NCI-H1436 (cell line): ENCODE data around the gene DIDO1.

ENCODE experiments used
- DNase-seq: peaks from one replicate; lab custom pipeline; 2025; lab: John Stamatoyannopoulos, UW

The DIDO1 gene

DNA sequence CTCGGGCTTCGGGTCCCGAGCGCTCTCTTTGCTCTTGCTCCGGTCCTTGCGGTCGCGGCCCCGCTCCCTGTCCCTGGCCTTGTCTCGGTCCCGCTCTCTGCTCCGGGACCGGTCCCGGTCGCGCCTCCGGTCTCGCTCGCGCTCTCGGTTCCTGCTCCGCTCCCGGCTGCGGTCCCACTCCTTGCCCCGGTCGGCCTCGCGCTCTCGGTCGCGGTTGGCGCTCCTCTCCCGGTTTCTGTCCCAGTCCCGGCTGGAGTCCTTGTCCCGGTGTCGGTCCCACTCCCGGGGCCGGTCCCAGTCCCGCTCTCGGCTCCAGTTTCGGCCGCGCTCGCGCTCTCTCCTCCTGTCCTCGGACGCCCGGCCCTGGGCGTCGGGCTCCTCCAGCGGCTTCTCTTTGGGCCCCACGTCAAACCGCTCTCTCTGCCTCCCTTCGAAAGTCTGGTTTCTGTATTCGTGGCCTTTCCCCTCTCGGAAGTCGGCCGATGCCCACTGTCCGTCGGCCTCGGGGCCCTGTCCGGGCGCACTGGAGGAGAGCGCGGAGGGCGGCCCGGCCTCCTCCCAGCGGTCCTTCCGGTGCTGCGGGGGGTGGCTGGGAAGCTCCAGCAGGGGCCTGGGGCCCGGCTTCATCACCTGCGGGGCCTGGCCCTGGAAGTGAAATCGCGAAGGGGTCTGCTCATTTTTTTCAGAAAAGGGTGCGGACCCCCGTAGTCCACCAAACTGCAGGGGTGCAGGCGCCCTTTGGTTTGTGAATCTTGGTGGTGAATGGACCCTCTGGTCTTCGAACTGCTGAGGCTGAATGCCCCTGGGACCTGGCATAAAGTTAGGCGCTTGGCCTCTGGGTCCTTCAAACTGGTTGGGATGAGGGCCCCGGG lies 46.8 kb downstream of the DIDO1 start:
- DNase-seq: no peak

DNA sequence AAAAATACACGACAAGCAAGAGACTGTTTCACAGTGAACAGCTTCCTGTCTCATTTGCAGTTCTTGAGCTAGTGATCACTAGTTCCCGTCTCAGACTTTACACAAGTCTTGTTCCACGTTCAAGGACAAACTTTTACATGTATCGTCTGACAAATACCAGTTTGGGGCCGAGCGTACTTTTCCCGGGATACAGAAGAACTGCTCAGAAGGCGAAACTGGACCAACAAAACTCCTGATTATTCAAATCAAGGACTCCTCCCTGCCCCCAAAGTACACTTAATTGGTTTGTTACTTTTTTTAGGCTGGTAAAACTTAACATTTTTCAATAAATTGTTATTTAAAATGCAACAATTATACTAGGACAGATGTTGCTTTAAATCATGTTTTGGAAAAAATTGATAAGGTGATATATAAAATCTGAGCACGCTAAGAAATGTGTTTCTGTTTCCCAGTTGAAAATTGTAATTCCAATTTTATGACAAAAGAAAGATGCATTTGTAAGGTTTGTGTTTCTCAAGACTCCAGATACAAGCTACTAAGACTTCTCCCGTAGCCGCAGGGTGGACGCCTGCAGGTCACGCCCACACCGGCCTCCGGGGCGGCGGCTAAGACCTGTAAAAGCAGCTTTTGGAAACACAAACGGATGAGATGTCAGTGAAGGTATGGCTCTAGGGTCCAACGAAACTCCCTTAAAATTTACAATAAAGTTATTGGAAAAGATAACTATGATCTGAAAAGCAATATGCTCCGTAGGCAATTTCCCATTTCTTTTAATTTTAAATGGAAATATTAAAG lies 47.9 kb downstream of the DIDO1 start:
- no peak for DNase-seq

DNA sequence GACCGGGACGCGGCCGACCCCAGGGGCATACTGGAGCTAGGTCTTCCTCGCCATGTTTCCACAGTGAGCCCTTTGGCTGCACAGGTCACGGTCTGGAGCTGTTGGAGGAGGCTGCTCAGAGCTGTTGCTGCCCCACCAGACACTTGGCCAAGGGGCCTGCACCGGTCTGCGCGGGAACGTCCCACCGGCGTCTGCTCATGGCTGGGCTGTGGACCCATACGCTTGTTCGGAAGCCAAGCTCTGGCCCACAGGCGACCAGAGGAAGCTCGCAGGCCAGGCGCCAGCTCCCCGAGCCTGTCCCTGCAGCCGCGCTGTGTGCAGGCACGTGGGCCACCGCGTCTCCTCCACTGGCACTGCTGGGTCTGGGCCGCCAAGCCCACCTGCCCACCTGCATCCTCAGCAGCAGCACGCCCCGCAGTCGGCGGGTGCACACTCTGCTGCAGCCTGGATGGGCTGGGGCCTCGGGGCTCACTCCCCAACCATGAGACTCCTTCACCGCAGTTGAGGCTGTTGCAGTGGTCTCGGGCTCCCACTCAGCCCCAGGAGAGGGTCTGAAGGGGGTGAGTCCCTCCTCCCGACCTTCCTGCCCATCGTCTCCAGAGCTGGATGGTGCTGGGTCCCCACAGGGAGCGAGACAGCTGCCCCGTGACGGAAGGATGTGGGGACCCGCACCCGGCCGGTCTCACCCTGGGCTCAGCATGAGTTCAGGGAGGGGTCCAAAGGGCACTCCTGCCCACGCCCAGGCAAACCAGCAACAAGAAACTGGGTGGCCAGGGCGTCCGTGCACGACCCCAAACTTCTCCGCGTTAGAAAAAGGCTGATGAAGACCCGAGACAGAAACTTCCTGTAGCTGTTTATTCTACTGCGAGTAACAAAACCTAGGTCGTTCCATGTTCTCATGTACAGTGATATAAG lies 49.1 kb downstream of the DIDO1 start:
- no peak for DNase-seq

DNA sequence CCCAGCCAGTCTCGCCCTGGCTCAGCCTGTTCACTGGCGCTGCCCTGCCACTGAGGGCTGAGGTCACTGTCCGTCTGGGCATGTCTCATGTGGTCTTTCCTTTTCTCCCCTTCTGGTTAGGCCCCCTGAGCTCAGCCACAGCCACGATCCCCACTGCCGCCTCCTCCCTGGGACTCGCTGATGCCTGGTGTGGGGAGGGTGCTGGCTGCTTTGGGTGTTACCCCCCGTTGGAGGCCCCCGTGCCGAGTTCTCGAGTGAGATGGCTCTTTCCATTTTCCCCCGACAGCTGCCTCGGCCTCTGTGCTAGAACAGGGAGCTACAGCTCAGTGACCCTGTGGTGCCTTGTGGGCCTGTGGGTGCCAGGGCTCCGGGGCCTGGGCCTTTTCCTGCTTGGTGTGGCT lies 49.8 kb downstream of the DIDO1 start:
- no peak for DNase-seq

DNA sequence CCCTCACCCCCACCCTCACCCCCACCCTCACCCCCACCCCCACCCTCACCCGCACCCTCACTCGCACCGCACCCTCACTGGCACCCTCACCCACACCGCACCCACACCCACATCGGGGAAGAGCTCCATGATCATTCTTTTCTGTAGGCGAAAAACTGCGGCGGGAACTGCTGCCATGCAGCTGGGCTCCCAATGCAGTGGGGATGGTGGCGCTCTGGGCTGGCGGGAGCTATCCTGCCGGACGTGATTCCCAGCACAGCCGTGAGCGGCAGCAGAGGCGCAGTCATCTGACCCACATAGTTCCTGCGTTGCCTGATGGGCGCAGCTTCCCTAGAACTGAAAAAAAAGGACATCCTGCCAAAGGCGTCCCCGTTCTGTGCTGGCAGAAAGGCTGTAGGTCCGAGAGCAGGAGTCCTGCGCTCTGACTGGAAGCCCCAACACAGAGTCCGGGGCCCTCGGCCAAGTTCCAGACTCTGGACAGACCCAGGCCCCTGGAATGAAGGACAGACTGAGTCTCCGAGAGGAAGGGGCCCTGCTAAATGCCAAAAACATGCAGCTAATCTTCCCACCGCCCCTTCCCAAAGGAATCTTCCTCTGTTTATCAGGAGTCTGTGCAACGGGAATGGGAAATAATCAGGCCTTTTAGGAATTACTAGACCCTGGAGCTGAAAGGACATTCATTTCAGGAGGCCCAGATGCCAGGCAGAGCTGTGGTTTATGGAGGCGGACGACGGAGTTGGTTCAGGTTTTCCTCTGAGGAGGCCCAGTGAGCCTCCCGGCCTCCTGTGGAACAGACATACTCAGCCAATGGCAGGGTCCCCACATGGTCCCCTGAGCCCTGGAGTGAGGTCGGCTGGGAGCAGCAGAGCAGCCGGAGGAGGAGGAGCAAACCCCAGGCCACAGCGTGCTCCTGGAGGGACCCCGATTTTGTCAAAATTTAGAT lies 50.6 kb downstream of the DIDO1 start:
- DNase-seq: peak; percentile 63

DNA sequence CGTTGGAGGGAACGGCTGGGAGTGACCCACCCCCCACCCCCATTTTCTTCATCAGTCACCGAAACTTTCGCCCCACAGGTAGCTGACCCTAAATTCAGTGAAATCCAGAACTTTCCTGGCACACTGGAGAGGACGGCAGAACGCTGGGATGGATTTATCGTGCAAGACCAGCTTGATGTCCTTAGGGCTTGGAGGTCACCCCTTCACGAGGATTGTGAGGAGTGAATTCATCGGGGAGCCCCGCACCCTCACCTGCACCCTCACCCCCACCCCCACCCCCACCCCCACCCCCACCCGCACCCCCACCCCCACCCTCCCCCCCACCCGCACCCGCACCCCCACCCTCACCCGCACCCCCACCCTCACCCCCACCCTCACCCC lies 51.4 kb downstream of the DIDO1 start:
- no peak for DNase-seq

DNA sequence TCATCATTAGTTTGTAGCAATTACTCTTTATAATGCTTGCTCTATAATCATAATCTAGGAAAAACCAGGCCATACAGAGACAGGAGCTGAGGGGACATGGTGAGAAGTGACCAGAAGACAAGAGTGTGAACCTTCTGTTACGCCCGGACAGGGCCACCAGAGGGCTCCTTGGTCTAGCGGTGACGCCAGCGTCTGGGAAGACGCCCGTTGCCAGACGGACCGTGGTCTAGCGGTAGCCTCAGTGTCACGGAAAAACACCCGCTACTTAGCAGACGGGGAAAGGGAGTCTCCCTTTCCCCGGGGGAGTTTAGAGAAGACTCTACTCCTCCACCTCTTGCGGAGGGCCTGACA lies 52.6 kb downstream of the DIDO1 start:
- DNase-seq: peak; percentile 2

DNA sequence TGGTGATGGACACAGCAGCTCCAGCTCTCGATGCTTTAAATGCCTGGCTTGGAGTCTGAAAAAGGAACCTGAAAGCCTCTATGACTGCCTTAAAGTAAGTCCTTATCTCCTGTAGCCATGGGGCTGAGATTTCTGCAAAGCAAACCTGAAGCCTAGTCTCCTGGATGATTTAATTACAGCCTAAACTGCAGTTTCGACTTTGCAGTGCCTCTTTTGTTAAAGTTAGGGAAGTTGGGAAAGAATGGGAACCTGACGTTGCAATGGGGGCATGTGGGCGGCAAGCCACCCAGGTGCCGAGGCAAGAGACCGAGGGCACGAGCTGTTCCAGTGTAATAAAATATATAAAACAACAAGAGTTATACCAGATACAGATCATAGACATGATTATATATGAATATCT lies 53.0 kb downstream of the DIDO1 start:
- DNase-seq: no peak

DNA sequence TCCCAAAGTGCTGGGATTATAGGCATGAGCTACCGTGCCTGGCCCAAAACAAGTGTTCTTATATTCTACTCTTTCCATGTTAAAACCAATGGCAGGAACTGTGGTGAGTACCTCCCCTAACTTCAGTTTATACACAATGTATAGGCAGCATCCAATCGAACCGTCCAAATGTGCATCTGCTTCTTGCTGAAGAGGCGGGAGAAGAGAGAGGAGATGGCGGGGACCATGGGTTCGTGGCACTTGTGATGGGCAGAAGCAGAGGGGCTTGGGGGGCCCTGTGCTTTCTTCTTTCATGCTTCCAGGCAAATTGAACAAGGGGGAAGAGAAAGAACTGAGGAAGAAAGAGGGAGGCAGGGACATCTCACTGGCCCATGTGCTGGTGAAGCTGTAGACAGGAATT lies 53.4 kb downstream of the DIDO1 start:
- DNase-seq: no peak

DNA sequence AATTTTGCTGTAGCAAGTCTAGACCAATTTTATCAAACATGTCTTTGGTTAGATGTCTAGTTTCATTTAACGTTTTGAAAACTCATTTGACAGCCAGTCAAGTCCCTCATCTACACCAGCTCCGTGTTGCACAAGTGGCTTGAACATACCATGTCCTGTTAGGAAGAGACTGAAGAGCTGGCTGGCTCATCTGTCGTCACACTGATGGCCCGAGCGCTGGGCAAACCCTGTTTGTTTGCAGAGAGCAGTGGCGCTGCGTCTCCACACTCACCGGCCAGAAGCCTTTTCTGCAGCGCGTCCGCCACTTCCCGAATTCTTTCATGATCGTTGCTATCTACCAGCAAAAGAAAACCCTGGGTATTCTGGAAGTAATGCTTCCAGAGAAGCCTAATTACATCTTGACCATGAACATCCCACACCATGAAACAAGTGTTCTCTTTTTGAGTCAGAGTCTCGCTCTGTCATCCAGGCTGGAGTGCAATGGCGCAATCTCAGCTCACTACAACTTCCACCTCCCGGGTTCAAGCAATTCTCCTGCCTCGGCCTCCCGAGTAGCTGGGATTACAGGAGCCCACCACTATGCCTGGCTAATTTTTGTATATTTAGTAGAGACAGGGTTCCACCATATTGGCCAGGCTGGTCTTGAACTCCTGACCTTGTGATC lies 54.0 kb downstream of the DIDO1 start:
- DNase-seq: no peak

DNA sequence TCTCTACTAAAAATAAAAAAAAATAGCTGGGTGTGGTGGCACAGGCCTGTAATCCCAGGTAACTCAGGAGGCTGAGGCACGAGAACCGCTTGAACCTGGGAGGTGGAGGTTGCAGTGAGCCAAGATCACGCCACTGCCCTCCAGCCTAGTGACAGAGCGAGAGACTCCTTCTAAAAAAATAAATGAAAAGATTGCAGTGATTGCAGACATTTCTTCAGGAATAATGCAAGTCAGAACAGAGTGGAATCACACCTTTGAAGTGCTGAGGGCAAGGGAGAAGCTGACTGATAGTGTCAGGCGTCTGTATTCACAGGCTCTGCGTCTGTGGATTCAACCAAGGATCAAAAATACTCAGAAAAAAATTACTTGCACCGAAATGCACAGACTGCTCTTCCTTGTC lies 62.1 kb downstream of the DIDO1 start:
- DNase-seq: no peak

DNA sequence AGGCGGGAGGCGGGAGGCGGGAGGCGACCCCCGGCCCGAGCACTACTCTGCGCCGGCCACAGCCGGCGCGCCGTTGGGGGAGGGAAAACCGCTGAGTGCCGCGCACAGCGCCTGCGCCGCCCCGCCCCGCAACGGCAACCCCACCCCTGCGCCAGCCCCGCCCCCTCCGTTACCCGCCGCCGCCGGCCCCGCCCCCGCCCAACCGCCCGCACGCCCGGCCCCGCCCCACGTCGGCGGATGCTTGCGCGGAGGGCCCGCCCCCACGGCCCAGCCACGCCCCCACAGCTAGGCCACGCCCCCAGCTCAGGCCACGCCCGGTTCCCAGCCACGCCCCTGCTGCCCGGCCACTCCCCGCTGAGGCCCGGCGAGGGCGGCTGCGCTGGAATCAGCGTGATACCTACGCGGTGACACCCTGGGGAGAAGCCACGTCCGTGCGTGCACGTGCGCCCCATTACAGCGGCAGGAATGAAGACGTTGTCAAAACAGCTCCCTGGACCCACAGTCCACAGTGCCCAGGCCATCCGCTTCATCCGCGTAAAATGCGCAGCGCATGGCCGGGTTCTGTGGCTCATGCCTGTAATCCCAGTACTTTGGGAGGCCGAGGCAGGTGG lies 64.5 kb downstream of the DIDO1 start, which contains the start of gene TCFL5:
TSS of gene TCFL5 (minus strand) at position 97 of the 611 bp plus-strand sequence. CDS start 152 bp downstream, outside the sequence.
- peak; percentile 87 for DNase-seq

DNA sequence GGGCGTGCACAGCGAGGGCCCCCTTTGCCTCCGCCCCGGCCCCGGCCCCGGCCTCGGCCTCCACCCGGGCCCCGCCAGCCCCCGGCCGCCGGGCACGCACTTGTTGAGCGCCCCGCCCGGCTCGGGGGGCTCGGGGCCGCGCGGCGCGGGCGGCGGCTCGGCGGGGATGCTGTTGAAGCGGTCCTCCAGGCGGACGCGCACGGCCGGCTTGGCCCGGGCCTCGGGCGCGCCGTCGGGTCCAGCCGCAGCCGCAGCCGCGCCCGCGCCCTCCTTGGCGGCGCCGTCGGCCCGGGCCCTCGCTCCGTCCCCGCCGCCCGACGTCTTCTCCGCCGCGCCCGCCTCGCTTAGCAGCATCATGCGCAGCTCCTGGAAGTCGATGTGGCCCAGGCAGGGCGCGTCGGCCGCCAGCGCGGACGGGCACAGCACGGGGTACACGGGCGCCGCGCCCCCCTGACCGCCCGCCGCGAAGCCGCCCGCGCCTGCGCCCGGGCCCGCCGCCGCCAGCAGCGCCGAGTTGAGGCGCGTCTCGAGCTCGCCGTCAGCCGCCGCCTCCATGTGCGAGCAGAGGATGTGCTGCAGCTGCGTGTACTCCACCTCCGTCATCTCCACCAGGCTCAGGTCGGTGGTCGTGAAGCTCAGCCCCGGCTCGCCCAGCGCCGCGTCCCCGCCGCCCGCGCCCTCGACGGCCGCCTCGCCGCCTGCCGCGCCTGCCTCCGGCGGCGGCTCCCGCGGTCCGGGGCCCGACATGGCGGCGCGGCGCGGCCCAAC lies 65.2 kb downstream of the DIDO1 start:
- DNase-seq: peak; percentile 6

DNA sequence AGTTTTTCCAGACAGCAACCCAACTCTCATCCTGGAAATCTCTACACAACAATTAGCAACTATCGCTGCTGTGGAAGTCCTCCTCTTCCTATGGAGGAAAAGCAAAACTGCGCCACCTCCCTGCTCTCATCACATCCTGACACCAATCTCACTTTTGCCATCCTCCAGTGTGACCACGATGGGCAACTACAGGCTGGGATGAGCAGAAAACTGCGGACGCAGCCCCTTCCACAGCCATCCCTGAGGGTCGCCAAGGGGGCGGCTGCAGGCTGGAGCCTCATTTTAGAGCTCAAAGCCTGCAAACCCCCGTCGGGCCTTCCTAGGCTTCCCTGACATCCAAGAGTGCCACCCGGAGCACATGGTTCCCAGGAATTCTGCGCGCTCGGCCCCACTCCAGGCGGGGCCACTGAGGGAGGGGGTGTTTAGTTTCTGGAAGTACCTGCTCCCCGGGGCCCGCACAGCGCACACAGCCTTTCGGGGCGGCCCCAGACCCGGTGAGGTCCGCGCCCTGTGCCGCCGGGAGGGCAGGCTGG lies 65.8 kb downstream of the DIDO1 start:
- no peak for DNase-seq

DNA sequence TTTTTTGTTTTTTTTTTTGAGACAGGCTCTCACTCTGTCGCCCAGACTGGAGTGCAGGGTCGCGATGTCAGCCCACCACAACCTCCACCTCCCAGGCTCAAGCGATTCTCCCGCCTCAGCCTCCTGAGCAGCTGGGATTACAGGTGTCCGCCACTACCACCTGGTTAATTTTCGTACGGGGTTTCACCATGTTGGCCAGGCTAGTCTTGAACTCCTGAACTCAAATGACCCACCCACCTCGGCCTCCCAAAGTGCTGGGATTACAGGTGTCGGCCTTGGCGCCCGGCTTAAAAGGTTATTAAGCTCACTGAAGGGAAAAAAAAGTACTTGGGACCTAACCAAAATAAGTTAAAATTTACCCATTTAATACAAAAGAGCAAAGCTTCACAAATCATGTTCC lies 66.6 kb downstream of the DIDO1 start:
- DNase-seq: no peak

DNA sequence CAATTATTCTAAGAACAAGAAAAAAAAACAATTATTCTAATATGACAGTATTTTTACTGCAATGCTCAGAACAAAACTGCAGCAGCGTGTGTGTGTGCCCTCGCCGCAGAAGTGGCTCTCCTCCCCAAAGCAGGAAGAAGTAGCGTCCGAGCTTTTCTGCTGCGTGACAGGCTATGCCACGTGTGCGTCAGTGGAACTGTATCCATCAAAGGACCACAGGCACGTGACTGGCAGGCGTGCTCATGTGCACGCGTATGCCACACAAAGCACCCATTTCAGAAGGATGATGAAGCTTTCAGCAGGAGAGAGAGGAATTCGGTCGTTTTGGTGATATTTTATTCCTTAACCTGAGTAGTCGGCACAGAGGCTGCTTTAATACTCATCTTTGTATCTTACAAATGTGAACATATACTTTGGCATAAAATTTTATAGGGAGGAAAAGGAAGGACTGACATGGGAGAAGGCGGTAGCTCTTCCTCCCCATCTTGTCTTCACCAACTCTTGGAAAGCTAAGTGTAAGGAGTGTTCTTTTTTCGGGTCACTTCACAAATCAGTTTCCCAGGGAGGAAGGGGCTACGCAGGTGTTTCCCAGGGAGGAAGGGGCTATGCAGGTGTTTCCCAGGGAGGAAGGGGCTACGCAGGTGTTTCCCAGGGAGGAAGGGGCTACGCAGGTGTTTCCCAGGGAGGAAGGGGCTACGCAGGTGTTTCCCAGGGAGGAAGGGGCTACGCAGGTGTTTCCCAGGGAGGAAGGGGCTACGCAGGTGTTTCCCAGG lies 68.1 kb downstream of the DIDO1 start:
- DNase-seq: no peak

DNA sequence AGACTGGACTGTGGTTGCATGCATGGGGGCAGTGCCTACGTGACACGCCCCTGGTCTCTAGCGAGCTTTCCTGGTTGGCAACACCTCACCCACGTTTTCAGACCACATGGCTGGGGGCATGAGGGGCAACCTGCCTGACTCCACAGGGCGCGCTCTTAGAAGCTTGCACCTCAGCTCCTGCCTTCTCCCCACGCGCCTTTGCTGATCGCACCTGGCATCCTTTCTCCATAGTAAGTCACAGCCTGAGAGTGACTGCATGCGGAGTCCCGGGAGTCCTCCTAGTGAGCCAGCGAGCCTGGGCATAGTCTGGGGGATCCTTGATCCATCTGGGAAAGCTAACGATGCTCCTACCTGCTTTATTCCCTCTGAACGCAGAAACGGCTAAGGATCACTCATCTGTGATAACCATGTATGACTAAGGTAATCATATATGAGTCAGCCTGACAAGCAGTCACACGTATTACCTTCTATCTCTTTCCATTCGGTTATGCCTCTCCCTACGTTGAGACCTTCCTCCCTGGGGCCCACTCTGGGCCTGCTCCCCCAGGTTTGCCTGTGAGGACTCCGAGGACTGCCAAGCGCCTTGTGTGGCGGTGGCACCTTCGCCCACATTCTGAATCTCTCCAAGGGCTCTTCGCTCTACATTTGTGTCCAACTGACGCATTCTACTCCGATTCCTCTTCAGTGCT lies 69.2 kb downstream of the DIDO1 start:
- peak; percentile 21 for DNase-seq

DNA sequence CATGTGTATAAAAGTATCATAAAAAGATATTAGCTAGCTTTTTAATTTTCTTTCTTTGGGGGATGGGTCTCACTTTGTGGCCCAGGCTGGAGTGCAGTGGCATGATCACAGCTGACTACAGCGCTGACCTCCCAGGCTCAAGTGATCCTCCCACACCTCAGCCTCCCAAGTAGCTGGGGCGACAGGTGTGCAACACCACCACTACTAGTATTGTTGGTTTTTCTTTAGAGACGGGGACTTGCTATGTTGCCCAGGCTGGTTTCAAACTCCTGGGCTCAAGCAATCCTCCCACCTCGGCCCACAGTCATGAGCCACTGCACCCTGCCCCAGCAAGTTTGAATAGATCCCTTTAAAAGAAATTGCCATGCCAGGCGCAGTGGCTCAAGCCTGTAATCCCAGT lies 71.2 kb downstream of the DIDO1 start:
- DNase-seq: no peak
